ENCODE data around the gene AHNAK2.
"Not testable (repeated sequence)": the region's sequence is repeated elsewhere in the genome, so short reads cannot be mapped to it uniquely, and the experiment has no call there.

- not testable (repeated sequence) for TF ChIP-seq CTCF, POLR2A (IDR thresholded peaks at IDR 0.05)
Observed at GRCh38 chr14:104943216-104944015, 34.8 kb downstream of the AHNAK2 start.

Measured in testis (tissue), 2 donors.